DOHH2 (cell line): ENCODE data around the gene GP1BB.

Source experiments
- H3F3A ChIP-seq: fragments of 200-600 bp; sonication (generic), shearing (Covaris generic); 2 replicates; pipeline ENCODE4 v1.6.0; 2016; ENCODE audit warnings: antibody characterized with exemption, mild to moderate bottlenecking; ENCODE audit not compliant: control insufficient read depth, insufficient read depth
- H3K27ac ChIP-seq: fragments of 200-600 bp; sonication (generic); 2 replicates; pipeline ENCODE4 v1.5.1; 2014; ENCODE audit warnings: low read depth, mild to moderate bottlenecking, low read length, moderate library complexity
- H3K27me3 ChIP-seq: fragments of 200-600 bp; sonication (generic); 2 replicates; pipeline ENCODE4 v1.6.1; 2014; ENCODE audit warnings: mild to moderate bottlenecking, low read length, mixed read lengths; ENCODE audit not compliant: control insufficient read depth
- H3K36me3 ChIP-seq: fragments of 200-600 bp; sonication (generic); 2 replicates; pipeline ENCODE4 v1.6.1; 2014; ENCODE audit warnings: mild to moderate bottlenecking, low read length, moderate library complexity, mixed read lengths; ENCODE audit not compliant: control insufficient read depth
- H3K4me1 ChIP-seq: fragments of 200-600 bp; sonication (generic); 2 replicates; pipeline ENCODE4 v1.6.1; 2014; ENCODE audit warnings: mild to moderate bottlenecking, low read length, mixed read lengths; ENCODE audit not compliant: control insufficient read depth
- H3K4me2 ChIP-seq: fragments of 200-600 bp; sonication (generic); 2 replicates; pipeline ENCODE4 v1.6.0; 2014; ENCODE audit warnings: mild to moderate bottlenecking, low read length, moderate library complexity
- H3K4me3 ChIP-seq: fragments of 200-600 bp; sonication (generic); 2 replicates; pipeline ENCODE4 v1.5.1; 2014; ENCODE audit warnings: mild to moderate bottlenecking, low read length, mixed read lengths
- H3K79me2 ChIP-seq: fragments of 200-600 bp; sonication (generic); 2 replicates; pipeline ENCODE4 v1.6.1; 2014; ENCODE audit warnings: mild to moderate bottlenecking, low read length, mixed read lengths; ENCODE audit not compliant: control insufficient read depth
- H3K9me2 ChIP-seq: fragments of 200-600 bp; sonication (generic); replicated peaks from 2 replicates; pipeline ENCODE4 v1.6.1; 2014; ENCODE audit warnings: mild to moderate bottlenecking, low read length, mixed read lengths; ENCODE audit not compliant: control insufficient read depth
- H3K9me3 ChIP-seq: fragments of 200-600 bp; sonication (generic); 2 replicates; pipeline ENCODE4 v1.6.1; 2014; ENCODE audit warnings: antibody characterized with exemption, low read length, mixed read lengths; ENCODE audit not compliant: control insufficient read depth, insufficient read depth
- H4K20me1 ChIP-seq: fragments of 200-600 bp; sonication (generic); 2 replicates; pipeline ENCODE4 v1.6.0; 2014; ENCODE audit warnings: low read depth, mild to moderate bottlenecking, antibody characterized with exemption, low read length, moderate library complexity; ENCODE audit not compliant: control insufficient read depth, insufficient read depth
- EZH2phosphoT487 ChIP-seq: fragments of 200-600 bp; sonication (generic); IDR thresholded peaks from 2 replicates; pipeline ENCODE4 v1.6.1; 2017; ENCODE audit warnings: borderline replicate concordance, mild to moderate bottlenecking, antibody characterized with exemption, low read length, moderate library complexity, mixed read lengths
- TF ChIP-seq, protein P1 (sequence below): fragments of 200-600 bp; sonication (generic); IDR thresholded peaks from one replicate; pipeline ENCODE4 v1.5.1; 2014; ENCODE audit warnings: antibody characterized with exemption, mild to moderate bottlenecking, low read depth, low read length; ENCODE audit not compliant: poor library complexity, severe bottlenecking

The GP1BB gene

DNA sequence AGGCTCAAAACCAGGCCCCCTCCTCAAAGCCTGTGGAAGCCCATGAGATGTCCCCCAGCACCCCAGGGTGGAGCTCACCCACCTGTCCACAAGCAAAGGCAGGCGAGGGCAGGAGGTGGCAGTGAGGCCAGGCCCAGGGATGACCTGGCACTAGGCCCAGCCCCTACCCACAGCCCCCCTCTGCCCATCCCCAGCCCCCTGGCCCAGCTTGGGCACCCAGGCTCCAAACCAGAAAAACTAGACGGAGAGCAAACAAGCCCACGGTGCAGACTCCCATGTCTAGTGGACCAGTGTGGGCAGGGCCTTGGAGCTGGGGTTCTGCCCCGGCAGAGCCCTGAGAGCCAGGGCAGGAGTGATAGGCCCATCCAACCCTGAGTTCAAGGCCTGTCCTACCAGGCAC lies 20.3 kb downstream of the GP1BB start:
- Histone ChIP-seq H3K4me1 (no peaks in the 10 kb centered on the region), H3K27ac (no peak overlapping the region), H3K36me3 (no peaks in the 10 kb centered on the region), H3K27me3 (no peaks in the 10 kb centered on the region), H3K9me3 (no peaks in the 10 kb centered on the region), H3K4me3 (no peak overlapping the region), H3F3A (no peaks in the 10 kb centered on the region), H3K79me2 (no peaks in the 10 kb centered on the region), H4K20me1 (no peaks in the 10 kb centered on the region; the same call in 1 of the 2 replicates), H3K4me2 (no peak overlapping the region), H3K9me2 (no peaks in the 10 kb centered on the region)
- TF ChIP-seq, protein P1, sequence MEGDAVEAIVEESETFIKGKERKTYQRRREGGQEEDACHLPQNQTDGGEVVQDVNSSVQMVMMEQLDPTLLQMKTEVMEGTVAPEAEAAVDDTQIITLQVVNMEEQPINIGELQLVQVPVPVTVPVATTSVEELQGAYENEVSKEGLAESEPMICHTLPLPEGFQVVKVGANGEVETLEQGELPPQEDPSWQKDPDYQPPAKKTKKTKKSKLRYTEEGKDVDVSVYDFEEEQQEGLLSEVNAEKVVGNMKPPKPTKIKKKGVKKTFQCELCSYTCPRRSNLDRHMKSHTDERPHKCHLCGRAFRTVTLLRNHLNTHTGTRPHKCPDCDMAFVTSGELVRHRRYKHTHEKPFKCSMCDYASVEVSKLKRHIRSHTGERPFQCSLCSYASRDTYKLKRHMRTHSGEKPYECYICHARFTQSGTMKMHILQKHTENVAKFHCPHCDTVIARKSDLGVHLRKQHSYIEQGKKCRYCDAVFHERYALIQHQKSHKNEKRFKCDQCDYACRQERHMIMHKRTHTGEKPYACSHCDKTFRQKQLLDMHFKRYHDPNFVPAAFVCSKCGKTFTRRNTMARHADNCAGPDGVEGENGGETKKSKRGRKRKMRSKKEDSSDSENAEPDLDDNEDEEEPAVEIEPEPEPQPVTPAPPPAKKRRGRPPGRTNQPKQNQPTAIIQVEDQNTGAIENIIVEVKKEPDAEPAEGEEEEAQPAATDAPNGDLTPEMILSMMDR = no peak
- no peak for TF ChIP-seq EZH2phosphoT487

DNA sequence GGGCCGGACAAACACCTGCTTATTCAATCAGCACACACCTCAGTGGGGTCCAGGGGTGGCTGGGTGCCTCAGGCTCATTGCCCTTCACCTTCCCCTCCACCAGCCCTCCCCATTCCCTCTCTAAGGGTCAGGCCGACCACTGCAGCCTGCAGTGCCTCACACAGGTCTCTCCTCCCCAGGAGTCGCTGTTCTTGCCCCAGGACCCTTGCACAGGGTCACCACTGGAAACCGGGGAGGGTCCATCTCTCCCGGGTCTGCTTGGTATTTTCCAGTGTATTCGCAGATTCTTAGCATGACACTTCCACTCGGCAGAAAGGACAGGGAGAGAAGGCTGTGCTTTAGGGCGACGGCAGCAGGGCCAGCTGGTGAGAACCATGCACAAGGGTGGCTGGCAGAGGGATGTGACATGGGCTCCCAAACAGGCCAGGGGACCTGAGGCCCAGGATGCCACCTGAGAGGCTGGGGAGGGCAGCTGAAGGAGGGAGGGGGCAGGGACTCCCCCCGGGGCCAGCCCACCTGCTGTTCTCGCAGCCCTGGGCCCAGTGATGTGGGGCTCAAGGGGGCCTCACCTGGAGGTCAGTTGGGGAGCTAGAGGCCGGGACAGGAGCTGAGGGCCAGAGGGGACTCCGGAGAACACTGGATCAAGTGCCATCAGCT lies 21.1 kb downstream of the GP1BB start:
- H3K4me3 ChIP-seq = no peak overlapping the region
- H3K79me2 ChIP-seq = no peaks in the 10 kb centered on the region
- H3K27me3 ChIP-seq = no peaks in the 10 kb centered on the region
- no peak overlapping the region for H3K4me2 ChIP-seq
- H4K20me1 ChIP-seq = no peaks in the 10 kb centered on the region; the same call in 1 of the 2 replicates
- no peak overlapping the region for H3K27ac ChIP-seq
- TF ChIP-seq, protein P1 = no peak
- no peak for TF ChIP-seq EZH2phosphoT487
- H3K4me1 ChIP-seq = no peaks in the 10 kb centered on the region
- H3K36me3 ChIP-seq = no peaks in the 10 kb centered on the region
- no peaks in the 10 kb centered on the region for H3F3A ChIP-seq
- H3K9me3 ChIP-seq = no peaks in the 10 kb centered on the region
- no peaks in the 10 kb centered on the region for H3K9me2 ChIP-seq

DNA sequence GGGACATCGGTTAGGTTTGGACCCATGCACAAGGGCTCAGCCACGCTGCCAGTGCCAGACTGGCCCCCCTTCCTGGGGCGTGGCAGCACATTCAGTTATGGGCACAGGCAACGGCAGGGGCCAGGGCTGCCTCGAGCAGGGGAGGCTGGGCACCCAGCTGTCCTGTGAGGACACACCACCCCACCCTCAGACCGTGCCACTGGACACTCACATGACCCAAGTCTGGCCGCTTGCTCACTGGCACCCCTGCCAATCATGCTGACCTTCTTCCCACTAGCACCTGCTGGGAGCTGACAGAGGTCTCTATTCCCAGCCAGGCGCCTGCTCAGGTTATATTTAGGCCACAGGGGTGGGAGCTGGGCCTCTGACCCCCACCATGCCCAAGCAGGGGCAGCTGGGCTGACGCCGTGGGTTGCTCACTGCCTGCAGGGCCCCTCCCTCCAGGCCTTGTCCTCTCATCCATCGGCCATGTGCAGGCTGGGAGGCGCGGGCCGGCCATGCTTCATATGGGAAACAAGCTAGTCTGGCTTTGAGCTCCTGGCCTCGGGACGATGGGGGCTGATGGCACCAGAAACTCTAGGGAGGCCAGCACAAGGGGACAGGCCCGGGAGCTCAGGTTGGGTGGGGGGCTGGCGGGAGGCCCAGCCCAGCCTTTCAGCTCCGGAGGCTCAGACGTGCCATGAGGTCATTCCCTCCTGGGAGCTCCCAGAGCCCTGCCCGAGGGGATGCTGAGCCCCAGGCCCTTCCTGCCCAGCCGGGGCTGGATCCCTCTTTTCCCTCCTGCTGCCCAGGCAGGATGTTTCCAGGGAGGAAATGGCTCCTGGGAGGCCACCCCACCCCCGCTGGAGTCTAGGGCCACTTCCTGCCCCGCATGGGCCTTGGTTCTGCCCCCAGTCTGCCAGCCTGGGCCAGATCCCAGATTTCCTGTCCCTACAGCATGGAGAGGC lies 22.1 kb downstream of the GP1BB start:
- Histone ChIP-seq H3K36me3 (no peaks in the 10 kb centered on the region), H3F3A (no peaks in the 10 kb centered on the region), H3K27me3 (no peaks in the 10 kb centered on the region), H3K27ac (no peak overlapping the region), H3K4me3 (no peak overlapping the region), H3K9me3 (no peaks in the 10 kb centered on the region), H4K20me1 (no peaks in the 10 kb centered on the region; the same call in 1 of the 2 replicates), H3K4me2 (no peak overlapping the region), H3K4me1 (no peaks in the 10 kb centered on the region), H3K9me2 (no peaks in the 10 kb centered on the region), H3K79me2 (no peaks in the 10 kb centered on the region)
- TF ChIP-seq EZH2phosphoT487 = no peak
- TF ChIP-seq, protein P1 = no peak
